ENCODE results near the gene VWA2.

DNA sequence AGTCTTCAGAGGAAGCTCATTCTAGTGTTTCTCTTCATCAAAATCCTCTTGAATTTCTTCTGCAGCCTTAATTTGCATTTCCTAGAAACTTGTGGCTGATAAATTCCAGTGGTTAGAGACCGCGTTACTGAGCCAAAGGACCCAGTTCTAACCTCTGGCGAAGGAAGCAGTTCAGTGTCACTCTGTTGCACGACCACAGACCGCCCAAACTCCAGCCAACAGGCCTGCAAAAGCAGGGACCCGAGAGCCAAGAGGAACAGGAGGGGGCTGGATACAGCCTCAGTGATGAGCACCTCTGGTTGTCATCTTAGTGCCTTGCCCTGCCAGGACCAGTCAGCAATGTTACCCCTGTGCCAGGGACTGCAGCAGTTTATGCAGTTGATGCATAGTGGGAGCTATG is 95.2 kb downstream of the VWA2 start:
- TF ChIP-seq TARDBP (IDR thresholded peaks at IDR 0.05) = no peak
- no peak for TF ChIP-seq SP1 (IDR thresholded peaks at IDR 0.05)
- no peak for TF ChIP-seq LEF1 (IDR thresholded peaks at IDR 0.05; ENCODE audit: borderline replicate concordance)

All from HEK293T (cell line).